GM19043 (cell line): ENCODE measurements around the gene JOSD2.

ENCODE experiments used
- ATAC-seq: cut with Tn5 transposase; IDR thresholded peaks from one replicate; pipeline ENCODE4 v1.9.1; 2021; ENCODE audit warnings: low read depth; ENCODE audit not compliant: unreplicated experiment

Gene JOSD2

GRCh38 chr19:50514346-50515167, 3.6 kb upstream of the JOSD2 start:
- ATAC-seq: no peak

DNA sequence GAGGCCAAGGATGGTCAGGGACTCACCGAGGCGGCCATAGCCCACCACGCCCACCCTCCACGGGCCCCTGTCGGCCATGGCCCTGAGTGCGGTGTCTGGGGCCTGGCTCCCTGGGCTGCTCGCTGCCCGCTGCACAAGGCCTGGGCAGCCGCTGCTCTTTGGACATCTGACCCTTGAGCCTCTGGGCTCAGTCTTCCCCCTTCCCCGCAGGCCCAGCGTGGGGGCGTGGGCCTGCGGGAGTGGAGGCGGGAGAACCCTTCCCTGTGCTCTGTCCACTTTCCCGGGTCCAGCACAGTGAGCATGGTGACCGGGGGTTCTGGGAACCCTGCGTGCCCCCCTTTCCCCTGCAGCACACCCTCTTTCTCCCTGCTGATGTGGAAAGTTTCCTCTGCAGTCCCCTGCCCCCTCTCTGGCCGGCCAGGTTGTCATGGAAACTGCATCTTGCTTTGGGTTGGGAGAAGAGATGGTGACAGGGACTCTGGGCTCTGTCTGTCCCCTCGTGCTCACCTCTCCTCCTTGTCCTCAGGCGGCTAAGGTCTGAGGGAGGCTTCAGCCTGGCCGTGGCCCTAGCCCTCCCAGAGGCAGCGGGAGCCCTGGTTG, 2.9 kb upstream of the JOSD2 start, which contains the start of gene ASPDH:
ASPDH (minus strand) TSS at position 168 of the 600 bp plus-strand sequence; CDS start at position 78, 90 bp downstream.
- ATAC-seq: no peak

DNA sequence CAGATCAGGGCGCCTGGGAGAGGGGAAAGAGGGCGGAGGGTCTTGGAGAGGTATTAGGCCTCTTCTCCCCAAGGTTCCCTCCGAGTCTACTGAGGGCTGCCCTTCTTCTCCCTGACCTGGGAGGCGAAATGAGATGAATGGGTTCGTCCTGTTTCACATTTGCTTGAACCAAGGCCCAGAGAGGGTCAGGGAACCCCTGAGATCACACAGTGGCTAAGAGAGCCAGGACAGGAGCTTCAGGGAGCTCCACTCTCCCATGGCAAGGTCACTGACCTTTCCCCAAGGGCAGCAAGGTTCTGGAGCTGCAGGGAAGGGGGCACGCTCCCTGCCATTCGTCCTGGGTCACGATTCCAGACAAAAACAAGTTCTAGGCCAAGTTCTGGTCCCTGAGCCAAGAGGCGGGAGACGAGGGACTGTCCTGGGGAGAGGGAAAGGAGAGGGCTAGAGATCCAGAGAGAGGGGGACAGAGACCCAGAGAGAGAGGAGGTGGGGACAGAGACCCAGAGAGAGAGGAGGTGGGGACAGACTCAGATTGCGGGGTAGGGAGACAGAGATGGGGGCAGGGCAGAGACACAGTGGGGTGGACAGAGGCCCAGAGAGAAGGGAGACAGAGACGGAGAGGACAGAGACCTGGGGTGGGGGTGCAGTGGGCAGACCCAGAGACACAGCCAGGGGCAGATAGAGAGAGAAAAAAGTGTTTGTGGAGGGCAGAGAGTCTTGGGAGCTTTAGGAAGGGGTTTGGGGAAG, 2.2 kb upstream of the JOSD2 start:
- ATAC-seq: no peak

- no peak for ATAC-seq
Measured at GRCh38 chr19:50512112-50512998, 1.4 kb upstream of the JOSD2 start.

DNA sequence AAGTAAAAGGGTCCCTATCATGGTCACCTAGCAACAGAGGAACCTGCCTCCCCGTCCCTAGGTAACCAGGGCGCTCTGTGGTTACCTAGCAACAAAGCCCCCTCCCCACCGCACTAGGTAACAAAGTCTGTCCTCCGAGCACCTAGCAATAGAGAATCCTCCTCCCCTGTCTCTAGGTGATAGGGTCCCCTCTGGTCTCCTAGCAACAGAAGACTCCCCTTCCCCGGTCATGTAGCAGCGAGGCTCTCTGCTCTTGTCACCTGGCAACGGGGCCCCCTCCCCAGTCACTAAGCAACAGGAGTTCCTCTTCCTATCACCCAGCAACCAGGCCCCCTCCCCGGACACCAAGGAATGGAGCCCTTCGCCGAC, 307 bp downstream of the JOSD2 start:
- ATAC-seq: no peak

- ATAC-seq: no peak
Measured at GRCh38 chr19:50510121-50510670, 795 bp downstream of the JOSD2 start.

- no peak for ATAC-seq
Measured at GRCh38 chr19:50509366-50509765, 1.6 kb downstream of the JOSD2 start.

DNA sequence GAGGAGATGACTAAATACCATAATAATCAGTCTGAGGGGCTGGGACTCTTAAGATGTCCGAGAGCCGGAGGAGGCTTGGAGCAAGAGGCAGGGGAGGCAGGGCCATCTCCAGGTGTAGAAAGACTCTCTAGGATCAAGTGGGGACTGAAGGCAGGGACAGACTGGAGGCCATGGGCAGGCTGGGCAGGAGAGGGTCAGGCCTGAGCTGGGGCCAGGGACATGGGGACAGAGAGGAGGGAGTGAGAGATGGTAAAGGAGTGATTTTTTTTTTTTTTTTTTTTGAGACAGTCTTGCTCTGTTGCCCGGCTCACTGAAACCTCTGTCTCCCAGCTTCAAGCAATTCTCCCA, 2.2 kb downstream of the JOSD2 start:
- no peak for ATAC-seq

DNA sequence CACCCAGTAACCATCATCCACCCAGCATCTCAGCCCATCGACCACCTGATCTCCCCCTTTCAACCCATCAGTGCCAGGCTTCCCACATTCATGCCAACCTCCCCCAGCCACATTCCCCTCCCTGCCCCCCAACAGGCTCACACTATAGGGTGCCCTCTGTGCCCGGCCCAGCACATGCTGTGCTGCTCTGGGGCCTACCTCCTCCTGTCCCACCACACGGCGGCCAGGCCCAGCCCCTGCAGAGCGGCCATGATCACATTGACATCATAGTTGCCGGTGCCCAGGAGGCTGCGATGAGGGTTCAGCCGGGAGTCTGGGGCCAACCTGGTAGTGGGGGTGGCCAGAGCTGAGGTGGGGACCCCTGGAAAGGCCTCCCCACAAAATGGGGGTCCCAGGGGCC, 3.6 kb downstream of the JOSD2 start:
- no peak for ATAC-seq

GRCh38 chr19:50506700-50507099, 4.3 kb downstream of the JOSD2 start:
- no peak for ATAC-seq

DNA sequence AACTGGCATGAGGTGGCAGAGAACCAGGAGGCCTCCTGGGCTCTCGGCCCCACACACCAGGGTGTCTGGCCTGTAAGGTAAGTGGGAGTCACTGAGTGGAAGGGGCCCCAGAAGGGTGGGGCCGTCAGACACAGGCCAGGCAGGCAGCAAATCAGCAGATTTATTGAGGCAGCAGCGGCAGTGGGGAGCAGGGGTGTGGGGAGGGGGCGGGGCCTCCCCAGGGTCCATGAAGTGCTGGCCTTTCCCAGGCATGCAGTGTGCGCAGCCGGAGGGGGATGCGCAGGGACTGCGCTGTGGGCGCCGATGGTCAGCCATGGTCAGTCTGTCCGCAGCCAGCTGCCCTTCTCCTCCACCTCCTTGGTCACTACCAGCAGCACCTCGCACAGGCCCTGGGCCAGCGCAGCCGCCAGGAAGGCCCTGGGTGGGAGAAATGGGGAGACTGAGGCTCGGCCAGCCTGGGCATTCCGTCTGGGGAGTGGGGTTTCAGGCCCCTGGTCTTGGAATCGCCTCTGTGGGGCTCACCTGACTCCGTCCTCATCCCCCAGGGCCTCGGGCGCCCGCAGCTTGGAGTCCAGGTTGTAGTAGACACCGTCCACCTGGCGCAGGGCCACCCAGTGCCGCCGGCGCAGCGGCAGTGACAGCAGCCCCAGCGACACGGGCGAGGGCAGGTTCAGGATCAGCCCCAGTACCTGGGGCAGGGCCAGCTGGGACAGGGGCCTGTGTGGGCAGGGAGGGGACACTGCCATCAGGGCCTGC, 5.0 kb downstream of the JOSD2 start:
- no peak for ATAC-seq

DNA sequence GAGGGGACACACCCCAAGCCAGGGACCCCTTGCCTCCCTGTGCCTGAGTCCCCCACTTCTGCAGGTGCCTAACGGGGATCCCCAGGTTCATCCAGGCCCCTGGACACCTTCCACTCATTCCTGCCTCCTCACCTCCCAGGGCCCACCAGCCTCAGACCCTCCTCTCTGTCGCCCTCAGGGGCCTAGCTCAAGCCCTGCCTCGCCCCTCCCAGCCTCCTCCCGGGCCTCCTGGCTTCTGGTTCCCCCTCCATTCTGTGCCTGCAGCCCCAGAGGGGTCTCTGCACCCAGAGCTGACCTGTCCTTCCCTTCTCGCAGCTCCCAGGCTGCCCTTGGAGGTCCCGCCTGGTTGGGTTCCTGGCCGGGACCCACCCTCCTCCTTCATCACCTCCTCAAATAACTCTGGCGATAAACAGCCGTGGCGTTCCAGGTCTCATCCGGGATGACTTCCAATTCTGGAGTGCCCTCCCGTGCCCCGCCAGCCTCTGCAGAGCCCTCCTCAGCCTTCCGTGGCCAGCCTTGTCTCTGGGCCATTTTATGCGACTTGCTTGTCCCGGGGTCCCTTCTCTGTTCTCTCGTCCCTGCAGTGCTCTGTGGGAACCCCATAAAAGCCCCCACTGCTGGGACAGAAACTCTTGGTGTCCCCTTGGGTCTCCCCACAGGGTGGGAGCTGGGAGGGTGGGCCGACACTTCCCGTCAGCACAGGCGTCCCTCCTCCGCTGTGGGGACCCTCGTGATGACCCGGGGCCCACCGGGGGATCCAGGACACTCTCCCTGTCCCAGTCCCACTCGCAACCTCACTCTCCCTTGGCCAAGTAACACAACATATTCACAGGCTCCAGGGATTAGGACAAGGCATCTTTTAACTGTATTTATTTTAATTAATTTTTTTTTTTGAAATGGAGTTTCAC, 9.2 kb downstream of the JOSD2 start:
- ATAC-seq: no peak

GRCh38 chr19:50501186-50501567, 9.8 kb downstream of the JOSD2 start:
- ATAC-seq: no peak

GRCh38 chr19:50500753-50501151, 10.2 kb downstream of the JOSD2 start:
- no peak for ATAC-seq

- no peak for ATAC-seq
Measured at GRCh38 chr19:50500060-50500752, 10.8 kb downstream of the JOSD2 start.

GRCh38 chr19:50498219-50499056, 12.6 kb downstream of the JOSD2 start:
- no peak for ATAC-seq

DNA sequence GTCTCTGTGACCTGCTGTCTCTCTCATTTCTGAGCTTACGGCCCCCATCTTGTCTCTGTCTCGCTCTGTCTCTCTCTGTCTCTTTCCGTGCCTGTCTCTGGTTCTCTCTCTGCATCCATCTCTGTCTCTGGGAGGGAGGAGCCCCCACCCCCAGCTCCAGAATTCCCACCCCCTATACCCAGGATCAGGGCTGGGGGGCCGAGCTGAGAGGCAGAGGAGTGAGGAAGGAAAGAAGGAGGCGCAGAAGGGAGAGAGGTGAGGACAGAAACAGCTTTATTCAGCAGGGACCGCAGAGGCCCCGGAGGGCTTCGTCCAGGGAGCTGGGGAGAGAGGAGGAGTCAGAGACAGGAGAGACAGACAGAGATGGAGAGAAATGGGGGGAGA, 14.0 kb downstream of the JOSD2 start:
- ATAC-seq: no peak
